Uterus (tissue), 2 donors: Measurements from ENCODE around the gene TMPRSS4.

Experiments used
- POLR2A ChIP-seq, 2 donors: fragments of 450-650 bp; IDR thresholded peaks; one replicate each; pipeline ENCODE4 v1.6.1; 2016; ENCODE audit warnings: antibody characterized with exemption in 2 of 2, mild to moderate bottlenecking in 1 of 2, moderate library complexity in 1 of 2
- TF ChIP-seq, protein P1 (sequence below), 4 experiments: fragments of 200-600 bp in 2 of 4; fragments of 450-650 bp in 2 of 4; sonication (generic) in 2 of 4; IDR thresholded peaks; one replicate each; pipeline ENCODE4 v1.5.1; 2016 to 2019; ENCODE audit warnings: antibody characterized with exemption in 4 of 4, mild to moderate bottlenecking in 2 of 4, moderate library complexity in 1 of 4

- TF ChIP-seq, protein P1, sequence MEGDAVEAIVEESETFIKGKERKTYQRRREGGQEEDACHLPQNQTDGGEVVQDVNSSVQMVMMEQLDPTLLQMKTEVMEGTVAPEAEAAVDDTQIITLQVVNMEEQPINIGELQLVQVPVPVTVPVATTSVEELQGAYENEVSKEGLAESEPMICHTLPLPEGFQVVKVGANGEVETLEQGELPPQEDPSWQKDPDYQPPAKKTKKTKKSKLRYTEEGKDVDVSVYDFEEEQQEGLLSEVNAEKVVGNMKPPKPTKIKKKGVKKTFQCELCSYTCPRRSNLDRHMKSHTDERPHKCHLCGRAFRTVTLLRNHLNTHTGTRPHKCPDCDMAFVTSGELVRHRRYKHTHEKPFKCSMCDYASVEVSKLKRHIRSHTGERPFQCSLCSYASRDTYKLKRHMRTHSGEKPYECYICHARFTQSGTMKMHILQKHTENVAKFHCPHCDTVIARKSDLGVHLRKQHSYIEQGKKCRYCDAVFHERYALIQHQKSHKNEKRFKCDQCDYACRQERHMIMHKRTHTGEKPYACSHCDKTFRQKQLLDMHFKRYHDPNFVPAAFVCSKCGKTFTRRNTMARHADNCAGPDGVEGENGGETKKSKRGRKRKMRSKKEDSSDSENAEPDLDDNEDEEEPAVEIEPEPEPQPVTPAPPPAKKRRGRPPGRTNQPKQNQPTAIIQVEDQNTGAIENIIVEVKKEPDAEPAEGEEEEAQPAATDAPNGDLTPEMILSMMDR (IDR thresholded peaks at IDR 0.05), result no peak
- no peak for TF ChIP-seq POLR2A (IDR thresholded peaks at IDR 0.05)
Measured at GRCh38 chr11:118108513-118108912, 31.6 kb downstream of the TMPRSS4 start.
